ENCODE measurements around the gene WDR81. TPM values are rescaled to one million over a fixed set of nuclear protein-coding genes. Genes with fewer than 3 reads are reported as not detected.
"Not testable (repeated sequence)": the region's sequence is repeated elsewhere in the genome, so short reads cannot be mapped to it uniquely, and the experiment has no call there.

The WDR81 gene
- total RNA-seq, 1 donor: 19.9 TPM

DNA sequence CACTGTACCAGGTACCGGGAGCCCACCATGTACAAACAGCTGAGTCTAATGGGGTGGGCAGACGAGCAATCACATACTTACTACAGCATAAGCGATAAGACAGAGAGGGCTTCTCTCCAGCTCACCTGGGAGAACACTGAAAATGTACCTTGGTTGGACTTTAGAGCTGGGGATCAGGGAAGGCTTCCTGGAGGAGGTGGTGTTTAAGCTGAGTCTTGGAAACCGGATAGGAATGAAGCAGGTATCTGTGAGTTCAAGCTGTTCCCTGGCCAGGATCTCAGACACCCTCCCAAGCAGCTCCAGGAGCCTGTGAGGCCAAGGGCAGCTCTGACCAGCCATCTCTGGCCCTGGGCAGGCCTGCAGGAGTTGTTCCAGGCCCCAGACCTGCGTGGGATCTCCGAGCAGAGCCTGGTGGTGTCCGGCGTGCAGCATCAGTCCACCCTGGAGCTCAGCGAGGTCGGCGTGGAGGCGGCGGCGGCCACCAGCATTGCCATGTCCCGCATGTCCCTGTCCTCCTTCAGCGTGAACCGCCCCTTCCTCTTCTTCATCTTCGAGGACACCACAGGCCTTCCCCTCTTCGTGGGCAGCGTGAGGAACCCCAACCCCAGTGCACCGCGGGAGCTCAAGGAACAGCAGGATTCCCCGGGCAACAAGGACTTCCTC lies 29.4 kb downstream of the WDR81 start:
- Histone ChIP-seq H3K9me3 (ENCODE audit: low read depth, low read length) (no peaks in the 10 kb centered on the region), H3K4me1 (ENCODE audit: insufficient read depth, low read length) (peaks cover 21% of the 10 kb centered on the region), H3K4me3 (ENCODE audit: low read length) (no peak overlapping the region), H3K27me3 (ENCODE audit: insufficient read depth, low read length) (no peaks in the 10 kb centered on the region)

DNA sequence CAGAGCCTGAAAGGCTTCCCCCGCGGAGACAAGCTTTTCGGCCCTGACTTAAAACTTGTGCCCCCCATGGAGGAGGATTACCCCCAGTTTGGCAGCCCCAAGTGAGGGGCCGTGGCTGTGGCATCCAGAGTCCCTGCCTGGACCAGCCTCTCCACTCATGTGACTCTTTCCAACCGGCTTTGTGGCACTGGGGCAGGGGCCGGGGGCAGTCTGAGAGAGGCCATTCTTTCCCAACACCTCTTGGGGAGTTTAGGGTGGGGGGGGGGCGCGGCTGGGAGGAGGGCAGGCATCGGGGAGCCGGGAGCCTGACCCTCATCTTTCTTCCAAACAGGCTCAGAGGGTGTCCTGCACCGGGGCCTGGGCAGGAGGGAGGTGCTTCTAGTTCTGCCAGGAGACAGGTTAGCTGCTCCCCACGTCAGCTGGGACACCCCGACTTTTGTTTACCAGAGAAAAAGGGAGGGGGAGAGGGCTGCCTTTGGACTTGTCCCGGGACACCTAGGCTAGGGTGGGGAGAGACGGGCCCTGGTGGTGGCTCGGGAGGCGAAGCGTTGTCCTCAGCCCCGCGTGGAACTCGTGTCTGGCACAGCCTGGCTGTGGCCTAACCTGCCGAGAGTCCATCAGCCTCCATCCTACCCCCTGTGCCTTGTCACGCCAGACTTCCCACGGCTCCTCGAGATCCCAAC lies 30.1 kb downstream of the WDR81 start:
- Histone ChIP-seq H3K4me1 (ENCODE audit: insufficient read depth, low read length) (peaks cover 28% of the 10 kb centered on the region), H3K9me3 (ENCODE audit: low read depth, low read length) (no peaks in the 10 kb centered on the region), H3K4me3 (ENCODE audit: low read length) (no peak overlapping the region), H3K27me3 (ENCODE audit: insufficient read depth, low read length) (no peaks in the 10 kb centered on the region)

DNA sequence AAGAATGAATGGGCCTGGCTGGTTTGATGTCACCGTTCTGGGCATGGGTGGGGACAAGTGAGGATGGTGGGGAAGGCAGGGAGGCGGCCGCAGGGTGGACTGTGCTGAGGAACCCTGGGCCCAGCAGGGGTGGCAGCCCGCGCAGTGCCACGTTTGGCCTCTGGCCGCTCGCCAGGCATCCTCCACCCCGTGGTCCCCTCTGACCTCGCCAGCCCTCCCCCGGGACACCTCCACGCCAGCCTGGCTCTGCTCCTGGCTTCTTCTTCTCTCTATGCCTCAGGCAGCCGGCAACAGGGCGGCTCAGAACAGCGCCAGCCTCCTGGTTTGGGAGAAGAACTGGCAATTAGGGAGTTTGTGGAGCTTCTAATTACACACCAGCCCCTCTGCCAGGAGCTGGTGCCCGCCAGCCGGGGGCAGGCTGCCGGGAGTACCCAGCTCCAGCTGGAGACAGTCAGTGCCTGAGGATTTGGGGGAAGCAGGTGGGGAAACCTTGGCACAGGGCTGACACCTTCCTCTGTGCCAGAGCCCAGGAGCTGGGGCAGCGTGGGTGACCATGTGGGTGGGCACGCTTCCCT lies 30.8 kb downstream of the WDR81 start:
- peaks cover 31% of the 10 kb centered on the region for H3K4me1 ChIP-seq (ENCODE audit: insufficient read depth, low read length)
- no peak overlapping the region for H3K4me3 ChIP-seq (ENCODE audit: low read length)
- H3K9me3 ChIP-seq (ENCODE audit: low read depth, low read length): no peaks in the 10 kb centered on the region
- H3K27me3 ChIP-seq (ENCODE audit: insufficient read depth, low read length): no peaks in the 10 kb centered on the region

DNA sequence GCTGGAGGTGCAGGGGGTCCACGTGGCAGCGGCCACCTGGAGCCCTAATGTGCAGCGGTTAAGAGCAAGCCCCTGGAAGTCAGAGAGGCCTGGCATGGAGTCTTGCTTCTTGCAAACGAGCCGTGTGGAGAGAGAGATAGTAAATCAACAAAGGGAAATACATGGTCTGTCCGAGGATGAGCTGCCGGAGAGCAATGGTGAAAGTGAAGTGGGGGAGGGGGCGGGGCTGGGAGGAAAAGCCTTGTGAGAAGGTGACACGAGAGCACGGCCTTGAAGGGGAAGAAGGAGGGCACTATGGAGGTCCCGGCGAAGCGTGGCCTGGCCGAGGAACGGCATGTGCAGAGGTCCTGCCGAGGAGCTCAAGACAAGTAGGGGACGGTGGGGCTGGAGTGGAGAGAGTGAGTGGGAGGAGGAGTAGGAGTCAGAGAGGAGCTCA lies 31.3 kb downstream of the WDR81 start:
- Histone ChIP-seq H3K4me1 (ENCODE audit: insufficient read depth, low read length) (peaks cover 31% of the 10 kb centered on the region), H3K27me3 (ENCODE audit: insufficient read depth, low read length) (no peaks in the 10 kb centered on the region), H3K4me3 (ENCODE audit: low read length) (no peak overlapping the region), H3K9me3 (ENCODE audit: low read depth, low read length) (no peaks in the 10 kb centered on the region)

DNA sequence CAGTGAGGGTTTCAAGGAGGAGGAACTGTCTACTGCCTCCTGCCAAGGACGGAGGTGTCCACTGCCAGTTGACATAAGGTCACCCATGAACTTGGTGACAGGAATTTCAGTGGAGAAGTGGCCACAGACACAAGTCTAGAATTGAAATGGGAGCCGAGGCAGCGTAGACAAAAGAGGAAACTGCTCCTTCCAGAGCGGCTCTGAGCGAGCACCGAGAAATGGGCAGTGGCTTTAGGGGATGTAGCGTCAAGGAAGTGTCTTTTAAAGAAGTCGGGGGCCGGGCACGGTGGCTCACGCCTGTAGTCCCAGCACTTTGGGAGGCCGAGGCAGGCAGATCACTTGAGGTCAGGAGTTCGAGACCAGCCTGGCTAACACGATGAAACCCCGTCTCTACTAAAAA lies 34.3 kb downstream of the WDR81 start:
- Histone ChIP-seq H3K9me3 (ENCODE audit: low read depth, low read length) (no peaks in the 10 kb centered on the region), H3K4me1 (ENCODE audit: insufficient read depth, low read length) (peaks cover 40% of the 10 kb centered on the region), H3K27me3 (ENCODE audit: insufficient read depth, low read length) (no peaks in the 10 kb centered on the region), H3K4me3 (ENCODE audit: low read length) (no peak overlapping the region)

DNA sequence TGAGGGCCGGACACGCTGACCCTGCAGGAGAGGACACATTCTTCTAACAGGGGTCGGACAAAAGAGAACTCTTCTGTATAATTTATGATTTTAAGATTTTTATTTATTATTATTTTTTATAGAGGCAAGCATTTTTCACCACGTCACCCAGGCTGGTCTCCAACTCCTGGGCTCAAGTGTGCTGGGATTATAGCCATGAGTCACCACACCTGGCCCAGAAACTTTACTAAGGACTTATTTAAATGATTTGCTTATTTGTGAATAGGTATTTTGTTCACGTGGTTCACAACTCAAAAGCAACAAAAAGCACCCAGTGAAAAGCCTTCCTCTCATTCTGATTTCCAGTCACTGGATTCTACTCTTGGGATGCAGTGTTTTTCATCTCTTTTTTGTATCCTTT lies 35.0 kb downstream of the WDR81 start:
- Histone ChIP-seq H3K9me3 (ENCODE audit: low read depth, low read length) (no peaks in the 10 kb centered on the region), H3K4me1 (ENCODE audit: insufficient read depth, low read length) (peaks cover 43% of the 10 kb centered on the region), H3K27me3 (ENCODE audit: insufficient read depth, low read length) (no peaks in the 10 kb centered on the region), H3K4me3 (ENCODE audit: low read length) (no peak overlapping the region)

DNA sequence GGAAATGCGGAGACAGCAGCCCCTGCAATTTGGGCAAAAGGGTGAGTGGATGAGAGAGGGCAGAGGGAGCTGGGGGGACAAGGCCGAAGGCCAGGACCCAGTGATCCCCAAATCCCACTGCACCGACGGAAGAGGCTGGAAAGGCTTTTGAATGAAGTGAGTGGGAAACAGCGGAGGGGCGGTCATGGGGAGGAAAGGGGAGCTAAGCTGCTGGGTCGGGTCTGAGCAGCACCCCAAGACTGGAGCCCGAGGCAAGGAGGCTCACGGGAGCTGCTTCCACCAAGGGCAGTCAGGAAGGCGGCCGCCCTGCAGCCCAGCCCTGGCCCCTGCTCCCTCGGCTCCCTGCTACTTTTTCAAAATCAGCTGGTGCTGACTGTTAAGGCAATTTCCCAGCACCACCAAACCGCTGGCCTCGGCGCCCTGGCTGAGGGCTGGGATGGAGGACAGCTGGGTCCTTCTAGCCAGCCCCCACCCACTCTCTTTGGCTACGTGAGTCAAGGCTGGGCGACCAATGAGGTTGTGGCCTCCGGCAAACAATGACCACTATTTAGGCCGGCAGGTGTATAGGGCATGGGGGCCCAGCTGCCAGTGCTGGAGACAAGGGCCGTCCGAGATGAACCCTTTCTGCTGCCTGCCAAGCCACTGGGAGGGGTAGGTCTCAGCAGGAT lies 37.9 kb downstream of the WDR81 start:
- H3K4me1 ChIP-seq (ENCODE audit: insufficient read depth, low read length): peaks cover 45% of the 10 kb centered on the region
- H3K27me3 ChIP-seq (ENCODE audit: insufficient read depth, low read length): no peaks in the 10 kb centered on the region

DNA sequence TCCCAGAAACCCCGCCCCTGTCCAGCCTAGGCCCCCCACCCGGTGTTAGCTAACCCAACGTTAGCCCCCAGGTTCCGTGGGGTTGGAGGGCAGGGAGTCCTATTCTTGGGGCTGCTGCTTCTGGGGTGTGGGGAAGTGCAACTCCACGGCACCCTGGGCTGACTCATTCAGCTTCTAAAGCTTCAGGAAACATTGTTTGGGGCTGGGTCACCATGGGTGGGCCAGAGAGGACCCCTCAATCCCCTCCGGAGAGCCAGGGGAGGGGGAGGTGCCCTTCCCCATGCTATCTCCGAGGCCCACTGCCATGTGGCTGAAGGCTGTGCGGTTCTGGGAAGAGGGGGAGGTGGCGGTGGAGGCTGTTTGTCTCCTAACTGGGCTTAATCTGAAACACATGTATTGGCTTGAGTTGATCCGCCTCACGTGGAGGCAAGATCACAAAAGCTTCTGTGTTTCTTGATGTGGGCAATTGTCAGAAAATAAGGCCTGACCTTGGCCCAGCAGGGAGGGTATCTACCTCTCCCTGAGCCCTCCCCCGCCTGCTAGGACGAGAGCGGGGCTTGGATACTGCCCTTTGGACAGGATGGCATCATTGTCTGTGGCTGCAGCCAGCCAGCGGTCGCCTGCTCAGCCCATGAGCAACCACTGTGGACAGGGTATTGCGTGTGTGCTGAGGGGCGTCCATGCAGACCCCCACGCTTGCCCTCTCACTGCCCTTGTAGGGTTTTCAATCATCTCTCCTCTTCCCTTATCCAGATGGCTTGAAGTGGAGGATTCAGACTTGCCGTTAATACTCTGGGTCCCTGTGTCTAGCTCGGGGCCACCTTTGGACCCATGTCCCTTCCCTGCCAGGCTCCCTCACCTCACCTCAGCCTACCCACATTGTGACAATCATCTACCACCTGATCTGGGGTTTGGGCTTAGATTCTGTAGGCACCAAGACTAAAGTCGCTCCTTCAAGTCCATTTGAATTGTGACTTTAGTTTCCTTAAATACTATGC lies 38.7 kb downstream of the WDR81 start:
- Histone ChIP-seq H3K4me1 (ENCODE audit: insufficient read depth, low read length) (peaks cover 45% of the 10 kb centered on the region), H3K9me3 (ENCODE audit: low read depth, low read length) (no peaks in the 10 kb centered on the region), H3K27me3 (ENCODE audit: insufficient read depth, low read length) (no peaks in the 10 kb centered on the region), H3K4me3 (ENCODE audit: low read length) (no peak overlapping the region)

More for the DNA sequence above, 37.9 kb downstream of the WDR81 start:
- Histone ChIP-seq H3K9me3 (ENCODE audit: low read depth, low read length) (no peaks in the 10 kb centered on the region), H3K4me3 (ENCODE audit: low read length) (no peak overlapping the region)

DNA sequence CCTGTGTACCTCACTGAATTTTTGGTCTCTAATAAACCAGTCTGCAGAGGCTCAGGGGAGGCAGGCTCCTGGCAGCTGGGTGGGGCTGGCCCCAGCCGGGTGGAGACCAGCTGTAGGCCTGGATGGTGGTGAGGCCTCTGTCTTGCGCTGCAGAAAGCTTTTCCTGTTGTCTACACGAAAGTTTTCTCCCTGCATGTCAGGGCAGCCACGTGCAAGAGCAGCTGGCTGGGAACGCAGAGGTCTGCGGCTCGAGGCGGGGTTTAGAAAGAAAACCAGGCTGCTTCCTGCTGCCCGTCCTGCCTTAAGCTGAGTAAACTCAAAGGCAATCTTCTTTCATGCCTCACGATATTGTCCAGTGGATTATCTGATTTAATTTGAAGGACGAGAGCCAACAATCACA lies 39.8 kb downstream of the WDR81 start:
- no peaks in the 10 kb centered on the region for H3K9me3 ChIP-seq (ENCODE audit: low read depth, low read length)
- no peak overlapping the region for H3K4me3 ChIP-seq (ENCODE audit: low read length)
- no peaks in the 10 kb centered on the region for H3K27me3 ChIP-seq (ENCODE audit: insufficient read depth, low read length)
- H3K4me1 ChIP-seq (ENCODE audit: insufficient read depth, low read length): peaks cover 39% of the 10 kb centered on the region

DNA sequence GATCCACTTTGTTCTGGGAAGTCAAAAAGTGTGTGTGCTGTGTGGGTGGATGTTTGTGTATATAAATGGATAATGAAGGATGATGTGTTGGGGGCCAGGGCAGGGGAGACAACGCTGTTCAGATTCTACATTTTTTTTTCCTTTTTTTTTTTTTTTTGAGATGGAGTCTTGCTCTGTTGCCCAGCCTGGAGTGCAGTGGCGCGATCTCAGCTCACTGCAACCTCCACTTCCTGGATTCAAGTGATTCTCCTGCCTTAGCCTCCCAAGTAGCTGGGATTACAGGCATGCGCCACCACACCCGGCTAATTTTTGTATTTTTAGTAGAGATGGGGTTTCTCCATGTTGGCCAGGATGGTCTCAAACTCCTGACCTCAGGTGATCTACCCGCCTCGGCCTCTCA lies 40.2 kb downstream of the WDR81 start:
- H3K4me3 ChIP-seq (ENCODE audit: low read length); H3K9me3 ChIP-seq (ENCODE audit: low read depth, low read length); H3K27me3 ChIP-seq (ENCODE audit: insufficient read depth, low read length): not testable (repeated sequence)
- H3K4me1 ChIP-seq (ENCODE audit: insufficient read depth, low read length): peaks cover 39% of the 10 kb centered on the region

DNA sequence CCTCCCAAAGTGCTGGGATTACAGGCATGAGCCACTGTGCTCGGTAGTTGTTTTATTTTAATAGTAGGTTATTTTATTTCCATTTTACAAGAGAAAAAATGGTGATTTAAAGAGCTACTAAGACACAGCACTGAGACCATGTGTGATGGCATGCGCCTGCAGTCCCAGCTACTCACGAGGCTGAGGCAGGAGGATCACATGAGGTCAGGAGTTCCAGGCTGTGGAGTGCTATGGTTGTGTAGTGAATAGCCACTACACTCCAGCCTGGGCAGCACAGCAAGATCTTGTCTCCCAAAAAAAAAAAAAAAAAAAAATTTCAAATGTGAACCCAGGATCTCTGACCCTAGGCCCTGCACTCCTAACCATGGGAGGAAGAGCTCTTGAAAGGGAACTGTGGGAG lies 41.1 kb downstream of the WDR81 start:
- Histone ChIP-seq H3K9me3 (ENCODE audit: low read depth, low read length) (no peaks in the 10 kb centered on the region), H3K4me1 (ENCODE audit: insufficient read depth, low read length) (peaks cover 45% of the 10 kb centered on the region), H3K4me3 (ENCODE audit: low read length) (no peak overlapping the region), H3K27me3 (ENCODE audit: insufficient read depth, low read length) (no peaks in the 10 kb centered on the region)

DNA sequence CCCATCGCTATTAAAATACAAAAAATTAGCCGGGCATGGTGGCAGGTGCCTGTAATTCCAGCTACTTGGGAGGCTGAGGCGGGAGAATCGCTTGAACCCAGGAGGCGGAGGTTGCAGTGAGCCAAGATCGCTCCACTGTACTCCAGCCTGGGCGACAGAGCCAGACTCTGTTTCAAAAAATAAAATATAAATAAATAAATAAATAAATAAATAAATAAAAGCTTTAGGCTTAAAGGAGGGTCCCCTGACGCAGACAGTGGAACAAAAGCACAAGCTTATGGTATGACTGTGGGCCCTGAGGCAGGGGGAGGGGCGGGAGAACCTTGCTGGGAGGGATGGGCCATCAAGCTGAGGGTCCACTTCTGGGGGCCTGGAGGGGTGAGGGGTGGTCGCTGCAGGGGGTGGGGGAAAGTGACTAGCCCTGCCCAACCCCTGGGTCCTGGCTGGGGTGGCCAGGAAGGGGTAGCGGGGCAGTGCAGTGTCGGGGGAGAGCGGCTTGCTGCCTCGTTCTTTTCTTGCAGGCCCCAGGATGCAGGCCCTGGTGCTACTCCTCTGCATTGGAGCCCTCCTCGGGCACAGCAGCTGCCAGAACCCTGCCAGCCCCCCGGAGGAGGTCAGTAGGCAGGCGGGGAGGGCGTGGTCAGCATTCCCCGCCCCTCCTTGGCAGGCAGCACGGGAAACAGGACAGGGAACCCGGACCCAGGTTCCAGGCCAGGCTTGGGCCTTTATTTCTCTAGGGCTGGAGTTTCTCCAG lies 42.1 kb downstream of the WDR81 start:
- peaks cover 54% of the 10 kb centered on the region for H3K4me1 ChIP-seq (ENCODE audit: insufficient read depth, low read length)
- H3K4me3 ChIP-seq (ENCODE audit: low read length): no peak overlapping the region
- H3K27me3 ChIP-seq (ENCODE audit: insufficient read depth, low read length): no peaks in the 10 kb centered on the region
- no peaks in the 10 kb centered on the region for H3K9me3 ChIP-seq (ENCODE audit: low read depth, low read length)

DNA sequence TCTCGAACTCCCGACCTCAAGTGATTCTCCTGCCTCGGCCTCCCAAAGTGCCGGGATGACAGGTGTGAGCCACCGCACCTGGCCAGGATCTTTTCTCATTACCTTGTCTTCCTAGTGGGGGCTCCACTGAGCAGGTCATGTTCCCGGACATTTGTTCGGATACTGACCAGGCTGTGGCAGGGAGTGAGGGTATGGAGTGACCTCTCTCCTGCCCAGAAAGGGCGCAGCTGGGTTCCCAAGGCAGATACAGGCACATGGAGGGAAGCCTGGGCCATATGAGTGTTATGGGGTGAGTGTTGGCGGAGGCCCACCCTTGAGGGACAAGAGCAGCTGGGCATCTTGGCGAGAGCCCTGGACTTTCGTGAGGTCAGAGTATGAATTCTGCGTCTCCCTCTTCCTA lies 42.9 kb downstream of the WDR81 start:
- Histone ChIP-seq H3K27me3 (ENCODE audit: insufficient read depth, low read length) (no peaks in the 10 kb centered on the region), H3K4me3 (ENCODE audit: low read length) (no peak overlapping the region), H3K9me3 (ENCODE audit: low read depth, low read length) (no peaks in the 10 kb centered on the region), H3K4me1 (ENCODE audit: insufficient read depth, low read length) (peaks cover 51% of the 10 kb centered on the region)
